AG10803 (cell line): ENCODE measurements around the gene CRACDL.

Source experiments
- DNase-seq: peaks from one replicate; pipeline ENCODE4 v3.0.0; 2010; ENCODE audit warnings: low read depth
- H3K4me3 ChIP-seq: 2 replicates; pipeline ENCODE4 v1.5.1; 2011; ENCODE audit warnings: mild to moderate bottlenecking, low read length, control low read depth
- TF ChIP-seq, protein P1 (sequence below): conservative IDR thresholded peaks from 2 replicates; pipeline ENCODE4 v1.5.1; 2011; ENCODE audit warnings: mild to moderate bottlenecking, low read length, control low read depth, inconsistent platforms

Gene CRACDL

DNA sequence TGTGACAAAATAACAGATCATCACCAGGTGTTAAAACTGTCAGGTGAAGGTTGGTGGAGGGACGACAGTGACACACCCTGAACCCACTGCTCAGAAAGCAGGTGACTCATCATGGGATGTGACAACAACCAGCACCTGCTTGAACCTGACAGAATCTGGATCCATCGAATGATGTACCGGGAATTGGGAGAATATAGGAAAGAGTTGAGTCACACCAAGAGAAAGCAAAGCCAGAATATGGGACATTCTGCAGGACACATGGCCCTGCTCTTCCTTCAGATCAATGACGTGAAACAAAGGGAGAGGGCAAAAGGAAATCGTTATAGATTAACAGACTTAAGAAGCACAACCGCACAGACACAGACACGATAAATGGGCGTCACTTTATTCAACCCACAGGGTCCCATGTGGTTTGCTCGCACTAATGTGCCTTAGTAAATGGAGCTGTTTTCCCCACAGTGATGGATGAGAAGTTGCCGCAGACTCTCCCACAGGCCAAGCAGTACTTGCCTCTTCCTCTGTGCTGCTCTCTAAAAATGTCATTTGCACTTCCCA is 100.1 kb downstream of the CRACDL start:
- no peak for DNase-seq
- no peak overlapping the region for H3K4me3 ChIP-seq
- TF ChIP-seq, protein P1, sequence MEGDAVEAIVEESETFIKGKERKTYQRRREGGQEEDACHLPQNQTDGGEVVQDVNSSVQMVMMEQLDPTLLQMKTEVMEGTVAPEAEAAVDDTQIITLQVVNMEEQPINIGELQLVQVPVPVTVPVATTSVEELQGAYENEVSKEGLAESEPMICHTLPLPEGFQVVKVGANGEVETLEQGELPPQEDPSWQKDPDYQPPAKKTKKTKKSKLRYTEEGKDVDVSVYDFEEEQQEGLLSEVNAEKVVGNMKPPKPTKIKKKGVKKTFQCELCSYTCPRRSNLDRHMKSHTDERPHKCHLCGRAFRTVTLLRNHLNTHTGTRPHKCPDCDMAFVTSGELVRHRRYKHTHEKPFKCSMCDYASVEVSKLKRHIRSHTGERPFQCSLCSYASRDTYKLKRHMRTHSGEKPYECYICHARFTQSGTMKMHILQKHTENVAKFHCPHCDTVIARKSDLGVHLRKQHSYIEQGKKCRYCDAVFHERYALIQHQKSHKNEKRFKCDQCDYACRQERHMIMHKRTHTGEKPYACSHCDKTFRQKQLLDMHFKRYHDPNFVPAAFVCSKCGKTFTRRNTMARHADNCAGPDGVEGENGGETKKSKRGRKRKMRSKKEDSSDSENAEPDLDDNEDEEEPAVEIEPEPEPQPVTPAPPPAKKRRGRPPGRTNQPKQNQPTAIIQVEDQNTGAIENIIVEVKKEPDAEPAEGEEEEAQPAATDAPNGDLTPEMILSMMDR = no peak

DNA sequence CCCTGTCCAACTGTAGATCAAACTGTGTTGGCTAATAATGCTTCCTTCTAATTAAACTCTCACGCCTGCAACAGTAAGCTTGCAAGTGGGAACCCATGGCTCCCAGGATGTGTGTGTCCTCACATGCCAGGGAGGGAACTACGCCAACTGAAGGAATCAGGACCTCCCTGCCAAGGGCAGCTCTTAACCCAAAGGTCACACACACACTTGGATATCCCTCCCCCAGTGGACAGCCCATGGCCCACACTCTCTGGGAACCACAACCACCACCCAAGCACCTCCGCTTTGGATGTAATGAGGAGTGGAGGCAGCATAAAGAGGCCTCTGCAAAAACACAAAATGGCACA is 102.1 kb downstream of the CRACDL start:
- DNase-seq = no peak
- H3K4me3 ChIP-seq = no peak overlapping the region
- TF ChIP-seq, protein P1 = no peak

DNA sequence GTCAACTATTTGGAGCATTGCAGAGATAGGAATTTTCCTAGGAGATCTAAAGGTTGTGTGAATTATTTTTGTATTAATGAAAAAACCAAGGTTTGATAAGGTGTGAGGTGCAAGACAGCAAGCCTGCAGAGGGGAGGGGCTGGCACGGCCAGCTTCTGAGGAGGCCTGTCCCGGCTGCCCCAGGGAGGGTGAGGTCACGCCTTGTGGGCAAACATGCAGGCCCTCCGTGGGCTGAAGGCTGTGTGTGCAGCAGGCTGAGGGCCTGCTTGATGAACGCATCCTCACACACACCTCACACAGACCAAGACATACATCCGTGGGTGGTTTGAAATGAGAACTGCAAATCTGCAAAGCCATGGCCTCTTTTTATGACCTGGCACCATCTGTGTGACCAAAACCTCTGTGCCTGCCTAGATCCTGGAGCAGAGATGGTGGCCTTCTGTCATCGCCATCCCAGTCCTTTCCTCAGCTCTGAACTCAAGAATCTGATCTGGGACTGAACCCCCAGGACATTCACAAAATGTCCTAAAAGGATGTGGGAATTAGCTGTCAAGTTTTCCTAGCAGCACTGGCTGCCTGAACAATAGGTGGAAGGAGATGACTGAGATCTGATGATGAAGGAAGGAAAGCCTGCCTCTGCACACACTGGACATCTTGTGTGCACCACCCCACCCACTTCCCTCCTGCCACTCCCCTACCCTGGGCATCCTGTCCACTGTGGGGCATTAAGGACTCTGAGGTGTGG is 102.7 kb downstream of the CRACDL start:
- TF ChIP-seq, protein P1 = no peak
- no peak for DNase-seq
- no peak overlapping the region for H3K4me3 ChIP-seq

DNA sequence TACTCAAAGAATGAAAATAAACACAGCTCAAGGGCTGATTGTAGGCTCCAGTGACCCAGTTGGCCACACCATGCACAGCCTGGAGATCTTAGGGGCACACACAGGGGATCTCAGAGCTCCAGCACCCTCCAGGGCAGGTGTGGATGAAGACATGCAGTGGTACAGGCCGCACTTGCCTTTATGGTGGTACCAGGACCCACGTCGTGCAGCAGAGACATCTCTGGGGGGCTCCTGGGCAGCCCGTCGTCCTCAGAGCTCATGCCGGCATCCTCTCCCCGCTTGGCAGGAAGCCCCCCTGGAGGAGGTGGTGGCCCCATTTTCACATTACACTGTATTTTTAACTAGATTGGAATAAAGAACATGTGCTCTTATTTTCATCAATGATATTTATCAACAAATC is 103.9 kb downstream of the CRACDL start:
- TF ChIP-seq, protein P1 = no peak
- DNase-seq = no peak

DNA sequence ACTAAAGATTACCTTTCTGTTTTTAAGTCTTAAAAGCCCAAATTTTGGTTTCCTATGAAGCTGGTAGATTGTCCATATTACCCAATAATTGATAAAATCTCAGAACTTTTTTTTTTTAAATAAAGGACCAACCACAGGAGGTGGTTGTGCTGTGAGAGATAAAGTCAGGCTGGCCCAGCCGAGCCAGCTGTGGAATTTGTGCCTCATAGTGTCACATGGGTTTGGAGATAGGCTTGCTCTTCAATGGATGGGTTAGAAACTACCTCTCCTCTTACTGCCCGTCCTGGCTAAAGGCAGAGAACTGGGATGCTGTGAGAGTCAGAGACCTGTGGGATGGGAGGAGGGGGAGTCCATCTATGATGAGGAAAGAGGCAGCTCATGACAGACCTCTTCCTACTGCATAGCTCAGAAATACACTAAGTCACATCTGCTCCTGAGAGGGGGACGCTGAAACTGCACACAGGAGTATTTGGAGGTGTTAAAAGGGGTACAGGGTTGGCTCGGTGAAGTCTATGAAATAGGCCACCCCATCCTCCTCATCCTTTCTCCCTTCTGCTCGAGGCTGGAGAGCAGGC is 105.4 kb downstream of the CRACDL start:
- DNase-seq = no peak
- TF ChIP-seq, protein P1 = no peak

More for the DNA sequence above, 103.9 kb downstream of the CRACDL start:
- no peak overlapping the region for H3K4me3 ChIP-seq

DNA sequence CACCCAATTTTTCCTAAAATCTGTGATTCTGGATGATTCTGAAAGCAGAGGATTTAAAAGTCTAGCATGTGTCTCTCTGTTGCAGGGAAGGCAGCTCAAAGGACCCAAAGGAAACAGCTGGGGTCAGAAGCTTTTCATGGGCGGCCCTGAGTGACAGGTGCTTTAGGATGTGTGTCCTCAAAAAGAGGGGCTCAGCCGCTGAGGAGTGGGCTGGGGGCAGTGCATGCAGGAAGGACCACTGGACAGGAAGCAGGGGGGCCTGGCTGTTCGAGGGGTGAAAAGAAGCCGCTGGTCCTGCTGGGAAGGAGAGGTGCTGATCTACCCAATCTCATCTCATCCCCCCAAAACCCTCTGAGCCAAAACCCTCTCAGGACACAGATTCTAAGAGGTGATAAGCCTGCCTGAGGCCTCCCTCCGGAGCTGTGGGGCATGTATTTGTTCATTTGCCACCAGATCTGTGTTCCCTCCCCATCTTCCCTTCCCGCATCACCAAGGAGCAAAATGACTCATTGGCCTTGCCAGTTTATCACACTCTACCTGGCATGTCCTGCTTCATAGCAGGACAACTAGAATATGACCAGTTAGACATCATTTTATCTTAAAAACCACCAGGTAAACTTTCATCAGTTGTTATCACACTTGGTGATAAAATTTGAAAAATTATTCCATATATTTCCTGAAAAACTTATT is 106.3 kb downstream of the CRACDL start:
- TF ChIP-seq, protein P1 = no peak
- DNase-seq = no peak

More for the DNA sequence above, 105.4 kb downstream of the CRACDL start:
- H3K4me3 ChIP-seq = no peak overlapping the region

More for the DNA sequence above, 106.3 kb downstream of the CRACDL start:
- H3K4me3 ChIP-seq = no peak overlapping the region
